Peyer's patch (tissue), 4 donors: ENCODE results near the gene EGLN2. TPM values are rescaled to one million over a fixed set of nuclear protein-coding genes. Genes with fewer than 3 reads are reported as not detected.

ENCODE experiments used
- DNase-seq, 3 donors: peaks; one replicate each; pipeline ENCODE4 v3.0.0-alpha.2; 2017 to 2019
- H3K27ac ChIP-seq, 4 donors: fragments of 200-600 bp; sonication (generic); one replicate each; pipeline ENCODE4 v1.5.1; 2016 to 2019
- H3K27me3 ChIP-seq, 2 donors: fragments of 200-600 bp; sonication (generic); one replicate each; pipeline ENCODE4 v1.5.1; 2019
- H3K36me3 ChIP-seq, 3 donors: fragments of 200-600 bp; sonication (generic); one replicate each; pipeline ENCODE4 v1.5.1; 2016 to 2019
- H3K4me1 ChIP-seq, 4 donors: fragments of 200-600 bp; sonication (generic); one replicate each; pipeline ENCODE4 v1.5.1; 2016 to 2019
- H3K4me3 ChIP-seq, 4 donors: fragments of 200-600 bp; sonication (generic); 1 replicate in 3 of 4; 2 replicates in 1 of 4; pipeline ENCODE4 v1.5.1; 2016 to 2019; ENCODE audit warnings: mild to moderate bottlenecking in 1 of 4
- H3K9me3 ChIP-seq, 4 donors: fragments of 200-600 bp; sonication (generic); one replicate each; pipeline ENCODE4 v1.5.1; 2016 to 2019; ENCODE audit warnings: mild to moderate bottlenecking in 1 of 4
- CTCF ChIP-seq, 6 experiments: fragments of 450-650 bp in 4 of 6; fragments of 200-600 bp in 2 of 6; sonication (generic) in 1 of 6; IDR thresholded peaks; one replicate each; pipeline ENCODE4 v1.5.1; 2017 to 2019; ENCODE audit warnings: antibody characterized with exemption in 6 of 6, mild to moderate bottlenecking in 3 of 6, moderate library complexity in 1 of 6
- POLR2A ChIP-seq, 2 donors: fragments of 450-650 bp; IDR thresholded peaks; one replicate each; pipeline ENCODE4 v1.5.1; 2017; ENCODE audit warnings: antibody characterized with exemption in 2 of 2, mild to moderate bottlenecking in 2 of 2, moderate library complexity in 2 of 2
- total RNA-seq, 4 donors: library from RNA; depleted of rRNA; stranded (reverse); fragments of >200 nt; gene quantifications; one replicate each; pipeline ENCODE4 v1.1.0, GENCODE V29; 2016

The EGLN2 gene
- total RNA-seq, 4 donors from 2014 or later, result 75.8 to 96.6 (median 88.1) TPM

- Histone ChIP-seq H3K27me3 (no peaks in the 10 kb centered on the region), H3K4me3 (no peak overlapping the region), H3K27ac (peak overlapping the region; percentile 70 to 98 (median 78)), H3K9me3 (no peaks in the 10 kb centered on the region), H3K36me3 (peaks cover 0 to 34% (median 0%) of the 10 kb centered on the region in 3 donors), H3K4me1 (peaks cover 31 to 92% (median 67%) of the 10 kb centered on the region in 4 donors)
- TF ChIP-seq POLR2A (IDR thresholded peaks at IDR 0.05) (no peak), CTCF (IDR thresholded peaks at IDR 0.05) (peak in 1 of 6 experiments; percentile 16)
- DNase-seq, result no peak
Measured at GRCh38 chr19:40804783-40805242, 5.8 kb downstream of the EGLN2 start.

DNA sequence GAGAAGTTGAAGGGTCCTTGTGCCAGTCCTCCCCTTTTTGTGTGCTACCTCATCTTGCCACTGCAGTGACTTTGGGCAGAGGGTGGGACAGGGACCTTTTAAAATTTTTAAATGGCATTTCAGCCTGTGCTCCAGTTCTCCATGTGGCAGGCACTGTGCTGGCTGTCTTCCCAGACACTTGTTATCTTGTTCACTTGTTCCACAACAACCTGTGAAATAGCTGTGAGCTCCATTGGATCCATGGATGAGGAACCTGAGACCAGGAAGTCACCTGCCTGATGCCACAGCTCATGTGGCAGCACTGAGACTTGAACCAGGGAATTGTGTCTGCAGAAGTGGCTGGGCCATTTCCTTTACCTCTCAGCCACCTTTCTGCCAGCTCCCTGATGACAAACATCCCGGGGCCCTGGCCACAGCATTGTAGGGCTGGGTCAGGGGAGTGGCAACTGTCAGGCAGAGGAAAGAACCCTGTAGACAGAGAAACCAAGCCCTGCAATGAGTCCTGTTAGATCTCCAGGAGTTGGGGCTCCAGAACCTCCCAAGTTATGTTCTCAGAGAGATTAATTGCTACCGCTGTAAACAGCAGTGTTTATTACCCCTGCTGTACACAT, 6.4 kb downstream of the EGLN2 start:
- Histone ChIP-seq H3K9me3 (no peaks in the 10 kb centered on the region), H3K27me3 (no peaks in the 10 kb centered on the region), H3K4me1 (peaks cover 29 to 94% (median 62%) of the 10 kb centered on the region in 4 donors), H3K27ac (peak overlapping the region; percentile 59 to 98 (median 74)), H3K4me3 (no peak overlapping the region), H3K36me3 (peaks cover 0 to 32% (median 0%) of the 10 kb centered on the region in 3 donors)
- no peak for DNase-seq
- TF ChIP-seq CTCF (IDR thresholded peaks at IDR 0.05) (no peak), POLR2A (IDR thresholded peaks at IDR 0.05) (no peak)

- DNase-seq, result peak; percentile 70 to 87 (median 81)
- H3K27me3 ChIP-seq, result no peaks in the 10 kb centered on the region
- H3K9me3 ChIP-seq, result no peaks in the 10 kb centered on the region
- H3K4me3 ChIP-seq, result peak overlapping the region in 2 of 4 donors; percentile 1 to 9
- TF ChIP-seq CTCF (IDR thresholded peaks at IDR 0.05) (peak; percentile 59 to 83 (median 76)), POLR2A (IDR thresholded peaks at IDR 0.05) (no peak)
- peaks cover 0 to 22% (median 0%) of the 10 kb centered on the region in 3 donors for H3K36me3 ChIP-seq
- H3K4me1 ChIP-seq, result peaks cover 19 to 88% (median 52%) of the 10 kb centered on the region in 4 donors
- peak overlapping the region; percentile 59 to 98 (median 74) for H3K27ac ChIP-seq
Measured at GRCh38 chr19:40806423-40807146, 7.6 kb downstream of the EGLN2 start.

DNA sequence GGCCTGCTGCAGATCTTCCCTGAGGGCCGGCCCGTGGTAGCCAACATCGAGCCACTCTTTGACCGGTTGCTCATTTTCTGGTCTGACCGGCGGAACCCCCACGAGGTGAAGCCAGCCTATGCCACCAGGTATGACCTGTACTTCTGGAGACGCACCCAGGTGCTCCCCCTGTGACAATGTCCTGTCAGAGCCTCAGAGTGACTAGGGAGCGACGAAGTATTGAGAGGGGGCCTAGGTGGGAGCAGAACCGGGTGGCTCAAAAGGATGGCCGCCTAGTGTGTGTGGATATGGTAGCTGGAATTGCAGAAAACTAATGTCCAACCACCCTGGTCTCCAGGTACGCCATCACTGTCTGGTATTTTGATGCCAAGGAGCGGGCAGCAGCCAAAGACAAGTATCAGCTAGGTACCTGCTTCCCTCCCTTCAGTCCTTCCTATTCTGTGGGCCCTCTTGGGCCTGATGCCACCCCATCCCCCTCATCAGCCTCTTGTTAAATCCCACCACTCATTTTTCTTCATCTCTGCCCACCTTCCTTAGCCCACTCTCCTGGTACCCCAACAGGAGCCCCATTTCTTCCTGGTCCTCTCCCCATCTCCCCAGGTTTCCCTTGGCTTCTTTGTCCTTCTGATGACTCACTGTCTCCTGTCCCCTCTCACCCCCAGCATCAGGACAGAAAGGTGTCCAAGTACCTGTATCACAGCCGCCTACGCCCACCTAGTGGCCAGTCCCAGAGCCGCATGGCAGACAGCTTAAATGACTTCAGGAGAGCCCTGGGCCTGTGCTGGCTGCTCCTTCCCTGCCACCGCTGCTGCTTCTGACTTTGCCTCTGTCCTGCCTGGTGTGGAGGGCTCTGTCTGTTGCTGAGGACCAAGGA, 8.4 kb downstream of the EGLN2 start:
- peaks cover 0 to 22% (median 0%) of the 10 kb centered on the region in 3 donors for H3K36me3 ChIP-seq
- H3K27ac ChIP-seq, result peak overlapping the region; percentile 5 to 98 (median 74)
- TF ChIP-seq POLR2A (IDR thresholded peaks at IDR 0.05) (no peak), CTCF (IDR thresholded peaks at IDR 0.05) (peak in 3 of 6 experiments; percentile 33 to 41 (median 35))
- H3K27me3 ChIP-seq, result no peaks in the 10 kb centered on the region
- peak overlapping the region in 2 of 4 donors; percentile 1 to 9 for H3K4me3 ChIP-seq
- H3K9me3 ChIP-seq, result no peaks in the 10 kb centered on the region
- peaks cover 14 to 88% (median 48%) of the 10 kb centered on the region in 4 donors for H3K4me1 ChIP-seq
- no peak for DNase-seq

DNA sequence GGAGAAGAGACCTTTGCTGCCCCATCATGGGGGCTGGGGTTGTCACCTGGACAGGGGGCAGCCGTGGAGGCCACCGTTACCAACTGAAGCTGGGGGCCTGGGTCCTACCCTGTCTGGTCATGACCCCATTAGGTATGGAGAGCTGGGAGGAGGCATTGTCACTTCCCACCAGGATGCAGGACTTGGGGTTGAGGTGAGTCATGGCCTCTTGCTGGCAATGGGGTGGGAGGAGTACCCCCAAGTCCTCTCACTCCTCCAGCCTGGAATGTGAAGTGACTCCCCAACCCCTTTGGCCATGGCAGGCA, 9.0 kb downstream of the EGLN2 start:
- no peaks in the 10 kb centered on the region for H3K9me3 ChIP-seq
- peak overlapping the region in 2 of 4 donors; percentile 9 to 10 for H3K27ac ChIP-seq
- no peaks in the 10 kb centered on the region for H3K27me3 ChIP-seq
- TF ChIP-seq CTCF (IDR thresholded peaks at IDR 0.05) (no peak), POLR2A (IDR thresholded peaks at IDR 0.05) (no peak)
- DNase-seq, result no peak
- H3K4me1 ChIP-seq, result peaks cover 14 to 82% (median 43%) of the 10 kb centered on the region in 4 donors
- H3K4me3 ChIP-seq, result no peak overlapping the region
- H3K36me3 ChIP-seq, result peaks cover 0 to 22% (median 0%) of the 10 kb centered on the region in 3 donors
